Measurements from ENCODE around the gene RSAD1.

GRCh38 chr17:50514388-50514787, 35.7 kb downstream of the RSAD1 start:
- TF ChIP-seq CTCF (IDR thresholded peaks at IDR 0.05) (no peak), POLR2A (IDR thresholded peaks at IDR 0.05) (no peak)
